Endothelial cell of umbilical vein (primary cell): Measurements from ENCODE around the gene WRAP73. TPM values are rescaled to one million over a fixed set of nuclear protein-coding genes. Genes with fewer than 3 reads are reported as not detected.
A peak's percentile ranks its signal among the peaks of the same experiment; 100 is the strongest.

ENCODE experiments used
- BruUV-seq: library from RNA; stranded (reverse); fragments of 400-500 nt; replicated peaks from 2 replicates; lab custom pipeline; 2021; lab: Mats Ljungman, UMichigan
- CTCF ChIA-PET: fragments of 300-600, 350-600 bp; sonication (Branson Sonifier 250); formaldehyde crosslinking; loops from one replicate; lab custom pipeline; 2021; ENCODE audit warnings: antibody characterized with exemption, inconsistent platforms; lab: Charles Lee
- POLR2A ChIA-PET: fragments of 300-600, 350-600 bp; sonication (Branson Sonifier 250); formaldehyde crosslinking; loops from one replicate; lab custom pipeline; 2021; ENCODE audit warnings: antibody characterized with exemption, inconsistent platforms; lab: Charles Lee
- DNase-seq: peaks from one replicate; pipeline ENCODE4 v3.0.0-alpha.2; 2011; ENCODE audit warnings: low read depth, low spot score
- FAIRE-seq: peaks from 2 replicates; lab custom pipeline; 2011; peaks lifted over from hg19 to GRCh38; lab: Jason Lieb, UNC
- H2AFZ ChIP-seq: 2 replicates; pipeline ENCODE4 v1.6.0; 2012; ENCODE audit warnings: low read depth, low read length, control low read depth, inconsistent platforms
- H3K27ac ChIP-seq: 2 replicates; pipeline ENCODE4 v1.5.1; 2011; ENCODE audit warnings: low read depth, mild to moderate bottlenecking, control low read depth, low read length, moderate library complexity; ENCODE audit not compliant: insufficient read depth
- H3K27me3 ChIP-seq, 2 experiments: 2 replicates each; pipeline versions ENCODE4 v1.6.0 to v1.6.1; 2011; ENCODE audit warnings: low read length in 2 of 2, mixed read lengths in 1 of 2; ENCODE audit not compliant: control insufficient read depth in 2 of 2, insufficient read depth in 2 of 2
- H3K36me3 ChIP-seq, 2 experiments: 2 replicates in 1 of 2; 3 replicates in 1 of 2; pipeline ENCODE4 v1.5.1; 2011; ENCODE audit warnings: low read length in 2 of 2, mild to moderate bottlenecking in 1 of 2, moderate library complexity in 1 of 2; ENCODE audit not compliant: control insufficient read depth in 2 of 2, insufficient read depth in 2 of 2; ENCODE audit errors: extremely low read depth in 1 of 2
- H3K4me1 ChIP-seq: 3 replicates; pipeline ENCODE4 v1.5.1; 2011; ENCODE audit warnings: mild to moderate bottlenecking, low read length; ENCODE audit not compliant: control insufficient read depth, insufficient read depth; ENCODE audit errors: extremely low read depth
- H3K4me2 ChIP-seq: 2 replicates; pipeline ENCODE4 v1.6.1; 2011; ENCODE audit warnings: low read length, control low read depth, mixed read lengths; ENCODE audit not compliant: insufficient read depth
- H3K4me3 ChIP-seq, 3 experiments: fragments of 200-600 bp in 1 of 3; sonication (generic), shearing (Covaris generic) in 1 of 3; replicated peaks in 1 of 3; 2 replicates each; pipeline ENCODE4 v1.5.1; 2011 to 2016; ENCODE audit warnings: control low read depth in 3 of 3, low read length in 3 of 3, mild to moderate bottlenecking in 2 of 3, inconsistent platforms in 1 of 3, low read depth in 1 of 3, moderate library complexity in 1 of 3; ENCODE audit not compliant: insufficient read depth in 1 of 3
- H3K79me2 ChIP-seq: 2 replicates; pipeline ENCODE4 v1.6.0; 2012; ENCODE audit warnings: low read length, inconsistent platforms; ENCODE audit not compliant: control insufficient read depth, insufficient read depth
- H3K9ac ChIP-seq: replicated peaks from 2 replicates; pipeline ENCODE3; 2011; ENCODE audit warnings: low read length, control low read depth; ENCODE audit not compliant: insufficient read depth; ENCODE audit errors: extremely low read depth
- H3K9me1 ChIP-seq: replicated peaks from 3 replicates; pipeline ENCODE4 v1.6.0; 2011; ENCODE audit warnings: mild to moderate bottlenecking, low read length; ENCODE audit not compliant: control insufficient read depth, insufficient read depth; ENCODE audit errors: extremely low read depth
- H3K9me3 ChIP-seq: replicated peaks from 2 replicates; pipeline ENCODE4 v1.5.1; 2012; ENCODE audit warnings: low read length, inconsistent platforms; ENCODE audit not compliant: control insufficient read depth, insufficient read depth
- H4K20me1 ChIP-seq: replicated peaks from 2 replicates; pipeline ENCODE3; 2011; ENCODE audit warnings: mild to moderate bottlenecking, low read length; ENCODE audit not compliant: control insufficient read depth, insufficient read depth; ENCODE audit errors: extremely low read depth
- EZH2 ChIP-seq: IDR thresholded peaks from 2 replicates; pipeline ENCODE4 v1.6.1; 2012; ENCODE audit warnings: borderline replicate concordance, low read depth, mild to moderate bottlenecking, moderate library complexity, low read length, inconsistent platforms; ENCODE audit not compliant: severe bottlenecking
- FOS ChIP-seq: IDR thresholded peaks from 2 replicates; pipeline ENCODE4 v1.6.1; 2011; ENCODE audit warnings: mild to moderate bottlenecking, low read length, moderate library complexity, borderline replicate concordance; ENCODE audit not compliant: insufficient read depth
- GATA2 ChIP-seq: IDR thresholded peaks from 2 replicates; pipeline ENCODE4 v1.7.0; 2011; ENCODE audit warnings: low read depth, mild to moderate bottlenecking, moderate library complexity, mixed read lengths, low read length; ENCODE audit not compliant: insufficient read length, insufficient read depth
- JUN ChIP-seq: IDR thresholded peaks from 2 replicates; pipeline ENCODE4 v1.6.1; 2011; ENCODE audit warnings: borderline replicate concordance, low read depth; ENCODE audit not compliant: insufficient read length, insufficient read depth
- MYC ChIP-seq: IDR thresholded peaks from one replicate; pipeline ENCODE4 v1.6.1; 2011; ENCODE audit warnings: mild to moderate bottlenecking, low read depth, low read length
- POLR2A ChIP-seq: IDR thresholded peaks from 2 replicates; pipeline ENCODE4 v1.6.1; 2012; ENCODE audit warnings: low read depth, mild to moderate bottlenecking, control low read depth, low read length
- POLR2AphosphoS5 ChIP-seq: IDR thresholded peaks from 2 replicates; pipeline ENCODE4 v1.6.1; 2012; ENCODE audit warnings: low read depth, mild to moderate bottlenecking, control low read depth, low read length, moderate library complexity; ENCODE audit not compliant: insufficient read depth
- dilution Hi-C: fragments of 300-500 bp; cut with MboI; formaldehyde crosslinking; loops from one replicate; pipeline ENCODE4 v1.15.0; 2019; ENCODE audit warnings: low sequenced_read_pairs; ENCODE audit not compliant: extremely low pct_ligation_motif_present
- intact Hi-C: fragments of 100-400 bp; cut with micrococcal nuclease; formaldehyde crosslinking; loops from one replicate; pipeline ENCODE4 v1.10.0; 2022
- polyA plus RNA-seq, 4 experiments: library from polyadenylated mRNA; depleted of rRNA in 3 of 4; stranded (reverse) in 3 of 4; unstranded in 1 of 4; fragments of >200 nt; gene quantifications; 2 replicates each; pipeline versions ENCODE4 v1.2.1 to v1.2.3, GENCODE V29; 2011 to 2012; ENCODE audit warnings: missing spikeins in 1 of 4
- total RNA-seq: library from RNA; stranded (reverse); gene quantifications from 2 replicates; pipeline ENCODE4 v1.2.3, GENCODE V29; 2021
- TF ChIP-seq, protein P1 (sequence below): IDR thresholded peaks from 2 replicates; pipeline ENCODE4 v1.6.1; 2011; ENCODE audit not compliant: insufficient read depth, insufficient read length
- TF ChIP-seq, protein P2 (sequence below), 2 donors: IDR thresholded peaks; 1 replicate in 1 of 2; 2 replicates in 1 of 2; pipeline ENCODE4 v1.5.1; 2011; ENCODE audit warnings: low read length in 2 of 2, mild to moderate bottlenecking in 2 of 2, moderate library complexity in 2 of 2, control low read depth in 1 of 2, inconsistent platforms in 1 of 2, low read depth in 1 of 2; ENCODE audit not compliant: insufficient read depth in 1 of 2; ENCODE audit errors: extremely low read depth in 1 of 2

WRAP73 gene
- total and polyA plus RNA-seq, 2 donors (not counting 3 experiments of a cell fraction or from before 2014, with no cell fraction given) = 23.0 to 50.7 TPM

- H3K9me1 ChIP-seq = no peaks in the 10 kb centered on the region
- no peak overlapping the region for H3K4me3 ChIP-seq
- no peaks in the 10 kb centered on the region for H3K79me2 ChIP-seq
- TF ChIP-seq POLR2A = no peak
- TF ChIP-seq, protein P1, sequence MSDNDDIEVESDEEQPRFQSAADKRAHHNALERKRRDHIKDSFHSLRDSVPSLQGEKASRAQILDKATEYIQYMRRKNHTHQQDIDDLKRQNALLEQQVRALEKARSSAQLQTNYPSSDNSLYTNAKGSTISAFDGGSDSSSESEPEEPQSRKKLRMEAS = peak; percentile 74
- DNase-seq (peak; percentile 19), FAIRE-seq (peak; percentile 15)
- no peaks in the 10 kb centered on the region for H3K27me3 ChIP-seq
- no peaks in the 10 kb centered on the region for H3K36me3 ChIP-seq
- H4K20me1 ChIP-seq = no peaks in the 10 kb centered on the region
- H3K27ac ChIP-seq = no peak overlapping the region
- CTCF ChIA-PET = interaction anchor here (4.0 kb wide), 1 partner anchor 21 kb away, joined by 17 read pairs; no protein-coding TSS in a partner anchor
- H3K4me2 ChIP-seq = no peak overlapping the region
- intact Hi-C loops (no loop called here), dilution Hi-C loops (no loop called here)
- H3K9ac ChIP-seq = no peak overlapping the region
- H3K9me3 ChIP-seq = no peaks in the 10 kb centered on the region
- no peak overlapping the region for H2AFZ ChIP-seq
- BruUV-seq = no TSS peak
- POLR2A ChIA-PET = no interaction called here
- H3K4me1 ChIP-seq = peaks cover 9% of the 10 kb centered on the region
Observed at GRCh38 chr1:3598051-3598491, 51.8 kb downstream of the WRAP73 start.

GRCh38 chr1:3597599-3597964 is 52.3 kb downstream of the WRAP73 start:
- H4K20me1 ChIP-seq = no peaks in the 10 kb centered on the region
- TF ChIP-seq POLR2AphosphoS5 (no peak), GATA2 (no peak), FOS (no peak), MYC (no peak), POLR2A (no peak), JUN (no peak), EZH2 (no peak)
- TF ChIP-seq, protein P2, sequence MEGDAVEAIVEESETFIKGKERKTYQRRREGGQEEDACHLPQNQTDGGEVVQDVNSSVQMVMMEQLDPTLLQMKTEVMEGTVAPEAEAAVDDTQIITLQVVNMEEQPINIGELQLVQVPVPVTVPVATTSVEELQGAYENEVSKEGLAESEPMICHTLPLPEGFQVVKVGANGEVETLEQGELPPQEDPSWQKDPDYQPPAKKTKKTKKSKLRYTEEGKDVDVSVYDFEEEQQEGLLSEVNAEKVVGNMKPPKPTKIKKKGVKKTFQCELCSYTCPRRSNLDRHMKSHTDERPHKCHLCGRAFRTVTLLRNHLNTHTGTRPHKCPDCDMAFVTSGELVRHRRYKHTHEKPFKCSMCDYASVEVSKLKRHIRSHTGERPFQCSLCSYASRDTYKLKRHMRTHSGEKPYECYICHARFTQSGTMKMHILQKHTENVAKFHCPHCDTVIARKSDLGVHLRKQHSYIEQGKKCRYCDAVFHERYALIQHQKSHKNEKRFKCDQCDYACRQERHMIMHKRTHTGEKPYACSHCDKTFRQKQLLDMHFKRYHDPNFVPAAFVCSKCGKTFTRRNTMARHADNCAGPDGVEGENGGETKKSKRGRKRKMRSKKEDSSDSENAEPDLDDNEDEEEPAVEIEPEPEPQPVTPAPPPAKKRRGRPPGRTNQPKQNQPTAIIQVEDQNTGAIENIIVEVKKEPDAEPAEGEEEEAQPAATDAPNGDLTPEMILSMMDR (IDR thresholded peaks at IDR 0.05; ENCODE audit: extremely low read depth in 1 of 2, insufficient read depth in 1 of 2, low read depth in 1 of 2, low read length in 2 of 2) = no peak
- TF ChIP-seq, protein P1 = no peak
- no peak overlapping the region for H2AFZ ChIP-seq
- dilution Hi-C loops = no loop called here
- no peaks in the 10 kb centered on the region for H3K27me3 ChIP-seq
- no peak overlapping the region for H3K9ac ChIP-seq
- intact Hi-C loops = no loop called here
- ChIA-PET POLR2A (no interaction called here), CTCF (interaction anchor here (4.0 kb wide), 1 partner anchor 22 kb away, joined by 17 read pairs; no protein-coding TSS in a partner anchor)
- H3K36me3 ChIP-seq = no peaks in the 10 kb centered on the region
- H3K4me2 ChIP-seq = no peak overlapping the region
- FAIRE-seq = no peak
- no peak for DNase-seq
- H3K9me3 ChIP-seq = no peaks in the 10 kb centered on the region
- no peak overlapping the region for H3K27ac ChIP-seq
- H3K79me2 ChIP-seq = no peaks in the 10 kb centered on the region
- no TSS peak for BruUV-seq
- H3K4me3 ChIP-seq = no peak overlapping the region
- H3K4me1 ChIP-seq = peaks cover 9% of the 10 kb centered on the region
- H3K9me1 ChIP-seq = no peaks in the 10 kb centered on the region
